NB4 (cell line): ENCODE results near the gene DHCR24.

Experiments used
- POLR2A ChIP-seq: IDR thresholded peaks from 2 replicates; pipeline ENCODE4 v1.6.1; 2011; ENCODE audit warnings: mild to moderate bottlenecking; ENCODE audit not compliant: insufficient read length; ENCODE audit errors: extremely low read depth
- TF ChIP-seq, protein P1 (sequence below): IDR thresholded peaks from one replicate; pipeline ENCODE4 v1.5.1; 2012; ENCODE audit warnings: low read depth, low read length
- TF ChIP-seq, protein P2 (sequence below): IDR thresholded peaks from 2 replicates; pipeline ENCODE4 v1.6.1; 2011; ENCODE audit warnings: low read depth, low read length

DNA sequence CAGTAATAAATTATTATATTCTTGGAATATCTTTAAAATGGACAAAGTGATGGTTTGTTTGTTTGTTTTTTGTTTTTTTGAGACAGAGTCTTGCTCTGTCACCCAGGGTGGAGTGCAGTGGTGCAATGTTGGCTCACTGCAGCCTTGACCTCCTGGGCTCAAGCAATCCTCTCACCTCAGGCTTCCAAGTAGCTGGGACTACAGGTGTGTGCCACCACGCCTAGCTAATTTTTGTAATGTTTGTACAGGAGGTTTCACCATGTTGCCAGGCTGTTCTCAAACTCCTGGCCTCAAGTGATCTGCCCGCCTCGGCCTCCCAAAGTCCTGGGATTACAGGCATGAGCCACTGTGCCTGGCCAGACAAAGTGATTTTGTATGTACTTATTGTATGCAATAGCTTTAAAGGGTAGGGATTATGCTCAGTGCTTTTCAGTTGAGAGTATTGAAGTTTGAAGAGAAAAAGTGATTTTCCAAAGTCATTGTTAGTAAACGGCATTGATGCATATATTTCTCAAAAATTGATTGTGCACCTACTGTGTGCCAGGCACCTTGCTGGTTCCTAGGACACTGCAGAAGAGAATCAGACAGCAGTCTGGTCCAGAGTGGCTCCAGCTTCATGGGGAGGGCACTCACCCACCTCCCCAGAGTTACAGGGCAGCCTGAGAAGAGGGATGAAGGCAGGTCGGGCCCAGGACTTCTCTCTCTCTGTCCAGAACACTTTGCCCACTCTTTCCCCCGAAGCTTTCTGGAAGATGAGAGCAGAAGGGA lies 51.7 kb downstream of the DHCR24 start:
- no peak for TF ChIP-seq POLR2A
- TF ChIP-seq, protein P1, sequence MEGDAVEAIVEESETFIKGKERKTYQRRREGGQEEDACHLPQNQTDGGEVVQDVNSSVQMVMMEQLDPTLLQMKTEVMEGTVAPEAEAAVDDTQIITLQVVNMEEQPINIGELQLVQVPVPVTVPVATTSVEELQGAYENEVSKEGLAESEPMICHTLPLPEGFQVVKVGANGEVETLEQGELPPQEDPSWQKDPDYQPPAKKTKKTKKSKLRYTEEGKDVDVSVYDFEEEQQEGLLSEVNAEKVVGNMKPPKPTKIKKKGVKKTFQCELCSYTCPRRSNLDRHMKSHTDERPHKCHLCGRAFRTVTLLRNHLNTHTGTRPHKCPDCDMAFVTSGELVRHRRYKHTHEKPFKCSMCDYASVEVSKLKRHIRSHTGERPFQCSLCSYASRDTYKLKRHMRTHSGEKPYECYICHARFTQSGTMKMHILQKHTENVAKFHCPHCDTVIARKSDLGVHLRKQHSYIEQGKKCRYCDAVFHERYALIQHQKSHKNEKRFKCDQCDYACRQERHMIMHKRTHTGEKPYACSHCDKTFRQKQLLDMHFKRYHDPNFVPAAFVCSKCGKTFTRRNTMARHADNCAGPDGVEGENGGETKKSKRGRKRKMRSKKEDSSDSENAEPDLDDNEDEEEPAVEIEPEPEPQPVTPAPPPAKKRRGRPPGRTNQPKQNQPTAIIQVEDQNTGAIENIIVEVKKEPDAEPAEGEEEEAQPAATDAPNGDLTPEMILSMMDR = no peak
- TF ChIP-seq, protein P2, sequence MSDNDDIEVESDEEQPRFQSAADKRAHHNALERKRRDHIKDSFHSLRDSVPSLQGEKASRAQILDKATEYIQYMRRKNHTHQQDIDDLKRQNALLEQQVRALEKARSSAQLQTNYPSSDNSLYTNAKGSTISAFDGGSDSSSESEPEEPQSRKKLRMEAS = no peak
